IgD-negative memory B cell (primary cell): ENCODE results near the gene TMEM232. TPM values are rescaled to one million over a fixed set of nuclear protein-coding genes. Genes with fewer than 3 reads are reported as not detected.
A peak's percentile ranks its signal among the peaks of the same experiment; 100 is the strongest.
"Not testable (repeated sequence)": the region's sequence is repeated elsewhere in the genome, so short reads cannot be mapped to it uniquely, and the experiment has no call there.

Source experiments
- H3K27ac Mint-ChIP-seq, 3 donors: one replicate each; pipeline ENCODE4 v1.8.0; 2020 to 2022; ENCODE audit warnings: mild to moderate bottlenecking in 3 of 3, mixed read lengths in 3 of 3, moderate library complexity in 1 of 3
- H3K27me3 Mint-ChIP-seq: one replicate; pipeline ENCODE4 v1.8.0; 2021; ENCODE audit warnings: mixed read lengths
- H3K36me3 Mint-ChIP-seq: one replicate; pipeline ENCODE4 v1.8.0; 2020; ENCODE audit warnings: mild to moderate bottlenecking, mixed read lengths
- H3K4me1 Mint-ChIP-seq, 3 donors: one replicate each; pipeline ENCODE4 v1.8.0; 2020 to 2022; ENCODE audit warnings: mixed read lengths in 3 of 3, mild to moderate bottlenecking in 1 of 3
- H3K4me3 Mint-ChIP-seq, 4 donors: one replicate each; pipeline ENCODE4 v1.8.0; 2020 to 2022; ENCODE audit warnings: mild to moderate bottlenecking in 4 of 4, mixed read lengths in 4 of 4, moderate library complexity in 3 of 4
- H3K9me3 Mint-ChIP-seq, 3 donors: one replicate each; pipeline ENCODE4 v1.8.0; 2020 to 2021; ENCODE audit warnings: mixed read lengths in 3 of 3, mild to moderate bottlenecking in 1 of 3
- polyA plus RNA-seq: library from polyadenylated mRNA; unstranded; fragments of 300-500 nt; fragmentation: Illumina TruSeq; gene quantifications from one replicate; pipeline ENCODE4 v1.2.3, GENCODE V29; 2021

The TMEM232 gene
- polyA plus RNA-seq, 1 donor from 2014 or later, result not detected

GRCh38 chr5:110735556-110735955 is 9.1 kb upstream of the TMEM232 start:
- H3K4me1 Mint-ChIP-seq, result peaks cover 13 to 14% (median 13%) of the 10 kb centered on the region in 3 donors
- no peaks in the 10 kb centered on the region for H3K9me3 Mint-ChIP-seq
- H3K27me3 Mint-ChIP-seq, result no peaks in the 10 kb centered on the region

GRCh38 chr5:110734101-110734500 is 7.6 kb upstream of the TMEM232 start:
- H3K27me3 Mint-ChIP-seq, result no peaks in the 10 kb centered on the region
- no peaks in the 10 kb centered on the region for H3K9me3 Mint-ChIP-seq
- H3K27ac Mint-ChIP-seq, result no peak overlapping the region
- no peak overlapping the region for H3K4me3 Mint-ChIP-seq
- H3K4me1 Mint-ChIP-seq, result peaks cover 0 to 6% (median 5%) of the 10 kb centered on the region in 3 donors
- H3K36me3 Mint-ChIP-seq, result peaks cover under 1% of the 10 kb centered on the region

More at GRCh38 chr5:110735556-110735955, 9.1 kb upstream of the TMEM232 start:
- Mint-ChIP-seq H3K27ac (peak overlapping the region in 1 of 3 donors; percentile 4), H3K4me3 (peak overlapping the region in 1 of 4 donors; percentile 52), H3K36me3 (no peaks in the 10 kb centered on the region)

DNA sequence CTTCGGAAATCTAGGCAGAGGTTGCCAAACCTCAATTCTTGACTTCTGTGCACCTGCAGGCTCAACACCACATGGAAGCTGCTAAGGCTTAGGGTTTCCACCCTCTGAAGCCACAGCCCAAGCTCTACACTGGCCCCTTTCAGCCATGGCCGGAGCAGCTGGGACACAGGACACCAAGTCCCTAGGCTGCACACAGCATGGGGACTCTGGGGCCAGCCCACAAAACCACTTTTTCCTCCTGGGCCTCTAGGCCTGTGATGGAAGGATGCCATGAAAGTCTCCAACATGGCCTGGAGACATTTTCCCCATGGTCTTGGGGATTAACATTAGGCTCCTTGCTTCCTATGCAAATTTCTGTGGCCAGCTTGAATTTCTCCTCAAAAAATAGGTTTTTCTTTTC is 5.0 kb upstream of the TMEM232 start:
- not testable (repeated sequence) for H3K4me1 Mint-ChIP-seq

DNA sequence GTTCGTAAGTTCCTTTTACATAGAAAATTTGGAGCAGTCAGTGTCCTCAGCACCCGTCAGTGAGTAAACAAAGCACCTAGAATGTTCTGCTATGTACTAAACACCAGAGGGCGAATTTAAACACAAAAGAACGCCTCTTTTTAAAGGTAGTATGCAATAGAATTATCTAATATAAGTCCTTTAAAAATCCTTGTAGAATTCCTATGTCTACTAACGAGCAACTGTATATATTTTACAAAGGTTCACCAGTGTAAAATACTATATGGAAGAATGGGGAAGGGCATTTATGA is 499 bp upstream of the TMEM232 start:
- H3K27me3 Mint-ChIP-seq, result no peaks in the 10 kb centered on the region
- peak overlapping the region; percentile 85 to 95 (median 92) for H3K4me3 Mint-ChIP-seq
- peaks cover 0 to 6% (median 5%) of the 10 kb centered on the region in 3 donors for H3K4me1 Mint-ChIP-seq
- peak overlapping the region in 2 of 3 donors; percentile 58 to 92 for H3K27ac Mint-ChIP-seq
- peaks cover 1% of the 10 kb centered on the region for H3K36me3 Mint-ChIP-seq
- peaks cover 0 to 2% (median 0%) of the 10 kb centered on the region in 3 donors for H3K9me3 Mint-ChIP-seq

More for the DNA sequence above, 5.0 kb upstream of the TMEM232 start:
- H3K27me3 Mint-ChIP-seq, H3K4me3 Mint-ChIP-seq, H3K9me3 Mint-ChIP-seq, H3K27ac Mint-ChIP-seq, H3K36me3 Mint-ChIP-seq: not testable (repeated sequence)

DNA sequence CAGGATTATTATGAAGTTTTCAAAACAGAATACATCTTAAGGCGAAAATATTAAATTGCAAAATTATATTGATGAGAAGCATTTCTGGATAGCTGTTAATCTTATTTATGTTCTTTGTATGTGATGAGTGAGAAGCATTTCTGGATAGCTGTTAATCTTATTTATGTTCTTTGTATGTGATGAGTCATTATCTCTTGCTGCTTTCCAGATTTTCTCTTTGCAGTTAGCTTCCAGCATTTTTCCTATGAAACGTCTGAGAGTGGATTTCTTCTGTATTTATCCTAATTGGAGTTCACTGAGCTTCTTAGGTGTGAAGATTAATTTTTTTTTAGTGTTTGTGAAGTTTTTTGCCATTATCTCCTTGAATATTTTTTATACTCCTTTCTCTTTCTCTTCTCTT is 8.2 kb downstream of the TMEM232 start:
- no peaks in the 10 kb centered on the region for H3K27me3 Mint-ChIP-seq

GRCh38 chr5:110716247-110717245 is 9.9 kb downstream of the TMEM232 start:
- Mint-ChIP-seq H3K4me1 (peaks cover 0 to 1% (median 1%) of the 10 kb centered on the region in 3 donors), H3K27me3 (no peaks in the 10 kb centered on the region), H3K27ac (no peak overlapping the region), H3K9me3 (peaks cover 0 to under 1% (median 0%) of the 10 kb centered on the region in 3 donors), H3K4me3 (no peak overlapping the region), H3K36me3 (peaks cover 2% of the 10 kb centered on the region)

More for the DNA sequence above, 8.2 kb downstream of the TMEM232 start:
- Mint-ChIP-seq H3K4me3 (no peak overlapping the region), H3K27ac (no peak overlapping the region), H3K36me3 (no peaks in the 10 kb centered on the region), H3K9me3 (peaks cover 0 to 2% (median 0%) of the 10 kb centered on the region in 3 donors), H3K4me1 (no peaks in the 10 kb centered on the region)

GRCh38 chr5:110707260-110707844 is 19.1 kb downstream of the TMEM232 start:
- peaks cover 0 to 6% (median 1%) of the 10 kb centered on the region in 3 donors for H3K4me1 Mint-ChIP-seq
- H3K27me3 Mint-ChIP-seq, result peaks cover 1% of the 10 kb centered on the region
- H3K9me3 Mint-ChIP-seq, result peaks cover 0 to 4% (median 1%) of the 10 kb centered on the region in 3 donors
- peaks cover 2% of the 10 kb centered on the region for H3K36me3 Mint-ChIP-seq
- no peak overlapping the region for H3K4me3 Mint-ChIP-seq
- no peak overlapping the region for H3K27ac Mint-ChIP-seq

DNA sequence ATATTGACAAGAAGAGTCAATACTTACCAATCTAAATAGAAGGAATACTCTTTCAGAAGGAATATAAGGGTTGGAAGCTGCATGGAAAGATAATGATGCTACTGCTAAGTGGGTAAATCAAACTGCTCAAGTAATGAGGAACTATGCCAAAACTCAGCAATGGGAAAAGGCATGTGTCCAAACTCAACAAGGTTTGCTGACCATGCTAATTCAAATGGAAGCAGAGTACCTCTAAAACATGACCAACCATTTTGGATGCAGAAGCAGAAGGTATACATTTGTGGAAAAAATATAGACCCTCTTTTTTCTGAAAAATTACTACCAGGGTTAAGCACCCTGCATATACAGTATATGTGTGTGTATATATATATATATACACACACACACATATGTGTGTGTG is 21.1 kb downstream of the TMEM232 start:
- Mint-ChIP-seq H3K27ac (no peak overlapping the region), H3K36me3 (no peaks in the 10 kb centered on the region), H3K27me3 (peaks cover 1% of the 10 kb centered on the region), H3K9me3 (peaks cover 0 to 1% (median 0%) of the 10 kb centered on the region in 3 donors), H3K4me1 (no peaks in the 10 kb centered on the region), H3K4me3 (no peak overlapping the region)

GRCh38 chr5:110703481-110703880 is 23.0 kb downstream of the TMEM232 start:
- Mint-ChIP-seq H3K36me3 (no peaks in the 10 kb centered on the region), H3K27me3 (peaks cover 1% of the 10 kb centered on the region), H3K4me1 (no peaks in the 10 kb centered on the region), H3K4me3 (no peak overlapping the region), H3K27ac (peak overlapping the region in 1 of 3 donors; percentile 5), H3K9me3 (peaks cover 0 to under 1% (median 0%) of the 10 kb centered on the region in 3 donors)

DNA sequence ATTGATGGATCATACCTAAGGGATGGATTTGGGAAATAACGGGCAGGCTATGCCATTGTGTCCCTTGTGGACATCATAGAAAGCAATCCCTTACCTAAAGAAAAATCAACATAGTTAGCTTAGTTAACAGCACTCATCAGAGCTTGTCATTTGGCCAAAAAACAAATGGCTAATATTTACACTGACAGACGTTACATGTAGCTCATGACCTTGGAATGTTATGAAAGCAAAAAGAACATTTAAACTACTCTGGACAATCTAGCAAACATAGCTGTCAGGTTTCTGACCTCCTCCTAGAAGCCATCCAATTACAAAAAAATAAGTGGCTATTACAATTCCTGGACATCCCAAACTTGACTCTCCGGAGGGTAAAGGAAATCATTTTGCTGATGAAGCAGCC is 23.8 kb downstream of the TMEM232 start:
- Mint-ChIP-seq H3K27me3 (peaks cover 1% of the 10 kb centered on the region), H3K4me3 (no peak overlapping the region), H3K36me3 (no peaks in the 10 kb centered on the region), H3K9me3 (no peaks in the 10 kb centered on the region), H3K4me1 (no peaks in the 10 kb centered on the region), H3K27ac (no peak overlapping the region)

DNA sequence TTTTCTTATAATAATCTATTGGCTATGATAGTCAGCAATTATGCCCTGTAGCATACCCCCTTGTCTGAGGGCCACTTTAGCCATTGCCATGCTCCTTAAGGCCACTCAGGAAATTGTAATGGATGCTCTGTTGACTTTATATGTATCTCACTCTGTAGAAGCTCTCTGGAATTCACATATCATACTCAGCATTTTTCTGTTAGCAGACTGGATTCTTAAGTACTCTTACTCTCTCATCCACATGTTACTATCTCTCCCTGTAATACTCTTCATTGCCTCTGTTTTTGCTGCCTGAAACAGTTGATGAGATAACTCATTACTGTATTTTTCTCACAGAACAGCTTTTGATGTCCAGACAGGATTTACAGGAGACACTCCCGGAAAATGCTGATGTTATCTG is 24.2 kb downstream of the TMEM232 start:
- Mint-ChIP-seq H3K36me3 (no peaks in the 10 kb centered on the region), H3K9me3 (no peaks in the 10 kb centered on the region), H3K4me3 (no peak overlapping the region), H3K27me3 (peaks cover 1% of the 10 kb centered on the region), H3K27ac (no peak overlapping the region), H3K4me1 (no peaks in the 10 kb centered on the region)

DNA sequence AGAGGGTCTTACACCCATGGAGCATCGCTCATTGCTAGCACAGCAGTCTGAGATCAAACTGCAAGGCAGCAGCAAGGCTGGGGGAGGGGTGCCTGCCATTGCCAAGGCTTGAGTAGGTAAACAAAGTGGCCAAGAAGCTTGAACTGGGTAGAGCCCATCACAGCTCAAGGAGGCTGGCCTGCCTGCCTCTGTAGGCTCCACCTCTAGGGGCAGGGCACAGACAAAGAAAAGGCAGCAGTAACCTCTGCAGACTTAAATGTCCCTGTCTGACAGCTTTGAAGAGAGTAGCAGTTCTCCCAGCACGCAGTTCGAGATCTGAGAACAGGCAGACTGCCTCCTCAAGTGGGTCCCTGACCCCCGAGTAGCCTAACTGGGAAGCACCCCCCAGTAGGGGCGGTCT is 33.8 kb downstream of the TMEM232 start:
- not testable (repeated sequence) for H3K36me3 Mint-ChIP-seq, H3K4me3 Mint-ChIP-seq, H3K27me3 Mint-ChIP-seq, H3K9me3 Mint-ChIP-seq, H3K4me1 Mint-ChIP-seq, H3K27ac Mint-ChIP-seq

DNA sequence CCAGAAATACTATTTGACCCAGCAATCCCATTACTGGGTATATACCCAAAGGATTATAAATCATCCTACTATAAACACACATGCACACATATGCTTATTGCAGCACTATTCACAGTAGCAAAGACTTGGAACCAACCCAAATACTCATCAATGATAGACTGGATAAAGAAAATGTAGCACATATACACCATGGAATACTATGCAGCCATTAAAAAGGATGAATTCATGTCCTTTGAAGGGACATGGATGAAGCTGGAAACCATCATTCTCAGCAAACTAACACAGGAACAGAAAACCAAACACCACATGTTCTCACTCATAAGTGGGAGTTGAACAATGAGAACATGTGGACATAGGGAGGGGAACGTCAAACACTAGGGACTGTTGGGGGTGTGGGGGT is 35.9 kb downstream of the TMEM232 start:
- H3K4me1 Mint-ChIP-seq, H3K27ac Mint-ChIP-seq, H3K27me3 Mint-ChIP-seq, H3K9me3 Mint-ChIP-seq, H3K36me3 Mint-ChIP-seq, H3K4me3 Mint-ChIP-seq: not testable (repeated sequence)

DNA sequence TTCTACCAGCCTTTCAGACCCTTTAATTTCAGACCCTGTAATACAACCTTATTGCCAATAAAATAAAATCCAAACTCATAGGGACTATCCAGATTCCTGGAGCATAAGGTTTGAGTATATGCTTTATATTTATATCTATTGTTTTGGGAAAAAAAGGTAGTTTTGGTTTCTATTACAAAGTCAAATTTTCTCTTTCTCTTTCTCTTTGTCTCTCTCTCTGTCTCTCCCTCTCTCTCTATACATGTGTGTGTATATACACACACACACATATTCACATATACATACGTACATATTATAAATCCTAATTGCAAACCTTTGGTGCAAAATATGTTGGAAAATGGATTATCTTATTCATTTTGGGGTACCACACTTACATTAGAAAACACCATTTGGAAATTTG is 39.0 kb downstream of the TMEM232 start:
- Mint-ChIP-seq H3K36me3 (no peaks in the 10 kb centered on the region), H3K27ac (no peak overlapping the region), H3K4me1 (peaks cover 0 to 1% (median 0%) of the 10 kb centered on the region in 3 donors), H3K9me3 (peaks cover 0 to 2% (median 1%) of the 10 kb centered on the region in 3 donors), H3K4me3 (no peak overlapping the region), H3K27me3 (no peaks in the 10 kb centered on the region)

DNA sequence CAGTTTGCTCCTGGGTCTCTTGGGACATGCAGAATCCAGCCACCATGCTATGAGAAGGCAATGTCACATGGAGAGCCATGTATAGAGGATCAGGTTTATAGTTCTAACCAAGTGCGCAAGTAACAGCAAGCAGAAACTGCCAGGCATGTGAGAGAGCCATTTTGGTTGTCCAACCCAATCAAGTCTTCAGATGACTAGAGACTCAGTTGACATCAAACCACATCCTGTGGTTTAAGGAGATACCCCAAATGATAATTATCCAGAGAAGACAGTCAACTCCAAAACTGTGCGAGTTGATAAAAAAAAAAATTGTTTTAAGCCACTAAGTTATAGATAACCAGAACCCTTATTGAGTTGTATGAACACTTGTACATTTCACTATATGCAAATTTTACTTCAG is 40.2 kb downstream of the TMEM232 start:
- no peak overlapping the region for H3K27ac Mint-ChIP-seq
- peaks cover 0 to 1% (median 0%) of the 10 kb centered on the region in 3 donors for H3K9me3 Mint-ChIP-seq
- peaks cover 0 to 1% (median 0%) of the 10 kb centered on the region in 3 donors for H3K4me1 Mint-ChIP-seq
- H3K27me3 Mint-ChIP-seq, result no peaks in the 10 kb centered on the region
- H3K36me3 Mint-ChIP-seq, result no peaks in the 10 kb centered on the region
- no peak overlapping the region for H3K4me3 Mint-ChIP-seq
